Esophagus muscularis mucosa (tissue), 4 donors: ENCODE results near the gene COG4. TPM values are rescaled to one million over a fixed set of nuclear protein-coding genes. Genes with fewer than 3 reads are reported as not detected.
A peak's percentile ranks its signal among the peaks of the same experiment; 100 is the strongest.

Source experiments
- DNase-seq: peaks from one replicate; pipeline ENCODE4 v3.0.0-alpha.2; 2017; ENCODE audit errors: extremely low spot score
- H3K27ac ChIP-seq, 4 donors: fragments of 200-600 bp; sonication (generic); replicated peaks in 1 of 4; 1 replicate in 3 of 4; 2 replicates in 1 of 4; pipeline ENCODE4 v1.5.1; 2016 to 2019; ENCODE audit warnings: mild to moderate bottlenecking in 1 of 4
- H3K27me3 ChIP-seq, 4 donors: fragments of 200-600 bp; sonication (generic); one replicate each; pipeline versions ENCODE4 v1.5.1 to v1.6.0; 2016 to 2019
- H3K36me3 ChIP-seq, 4 donors: fragments of 200-600 bp; sonication (generic); one replicate each; pipeline ENCODE4 v1.5.1; 2016 to 2019
- H3K4me1 ChIP-seq, 4 donors: fragments of 200-600 bp; sonication (generic); one replicate each; pipeline ENCODE4 v1.5.1; 2016 to 2019
- H3K4me3 ChIP-seq, 4 donors: fragments of 200-600 bp; sonication (generic); 1 replicate in 2 of 4; 2 replicates in 2 of 4; pipeline ENCODE4 v1.5.1; 2016 to 2019; ENCODE audit warnings: mild to moderate bottlenecking in 4 of 4, moderate library complexity in 1 of 4
- H3K9me3 ChIP-seq, 4 donors: fragments of 200-600 bp; sonication (generic); 1 replicate in 3 of 4; 2 replicates in 1 of 4; pipeline ENCODE4 v1.5.1; 2016 to 2019
- CTCF ChIP-seq, 3 experiments: fragments of 200-600 bp in 2 of 3; fragments of 450-650 bp in 1 of 3; sonication (generic) in 2 of 3; IDR thresholded peaks; one replicate each; pipeline ENCODE4 v1.5.1; 2017 to 2019; ENCODE audit warnings: antibody characterized with exemption in 3 of 3, mild to moderate bottlenecking in 2 of 3, moderate library complexity in 1 of 3
- EP300 ChIP-seq: sonication (generic); formaldehyde crosslinking; IDR thresholded peaks from one replicate; pipeline ENCODE4 v1.6.1; 2017; ENCODE audit warnings: antibody characterized with exemption
- POLR2A ChIP-seq: fragments of 450-650 bp; IDR thresholded peaks from one replicate; pipeline ENCODE4 v1.6.1; 2017; ENCODE audit warnings: antibody characterized with exemption, moderate library complexity, mild to moderate bottlenecking, low read depth
- POLR2AphosphoS5 ChIP-seq, 2 donors: sonication (generic); formaldehyde crosslinking; IDR thresholded peaks; one replicate each; pipeline ENCODE4 v1.6.1; 2017; ENCODE audit warnings: antibody characterized with exemption in 2 of 2
- WGBS: methylation state at CpG from one replicate; pipeline ENCODE4 v1.1.5; 2018; 5-methylcytosine and 5-hydroxymethylcytosine counted together
- intact Hi-C: fragments of 100-400 bp; cut with DNase I; formaldehyde crosslinking; loops from one replicate; pipeline ENCODE4 v1.15.1; 2023
- total RNA-seq, 4 donors: library from RNA; depleted of rRNA; stranded (reverse); fragments of >200 nt; gene quantifications; one replicate each; pipeline versions ENCODE4 v1.1.0 to v1.2.1, GENCODE V29; 2016

Gene COG4
- total RNA-seq: 10 to 100 TPM; 30.6 to 40.0 (median 35.8) TPM

- TF ChIP-seq EP300 (no peak), POLR2AphosphoS5 (IDR thresholded peaks at IDR 0.05) (peak in 1 of 2 donors; percentile 60)
- Histone ChIP-seq H3K36me3 (peaks cover 12 to 32% (median 25%) of the 10 kb centered on the region in 4 donors), H3K4me3 (peak within 1 kb of the TSS; percentile 76 to 89 (median 86)), H3K27ac (peak within 1 kb of the TSS; percentile 83 to 89 (median 87)), H3K27me3 (no peaks in the 10 kb centered on the region), H3K9me3 (no peaks in the 10 kb centered on the region), H3K4me1 (peaks cover 34 to 59% (median 51%) of the 10 kb centered on the region in 4 donors)
- intact Hi-C loops: no loop called here
- whole genome bisulfite sequencing: under 1% methylated on average over 33 of the region's 36 CpGs
- DNase-seq: peak; percentile 94
These were observed at the start of gene COG4 for GRCh38 chr16:70523076-70523742. Gene COG4, minus strand, starts transcription at chr16:70523554. Its CDS starts 11 bp downstream, at chr16:70523543.

GRCh38 chr16:70572926-70573270 is 49.5 kb upstream of the COG4 start:
- Histone ChIP-seq H3K9me3 (no peaks in the 10 kb centered on the region), H3K27ac (peak overlapping the region; percentile 35 to 67 (median 47)), H3K36me3 (peaks cover 49 to 63% (median 58%) of the 10 kb centered on the region in 4 donors), H3K4me1 (peaks cover 46 to 56% (median 53%) of the 10 kb centered on the region in 4 donors), H3K4me3 (no peak overlapping the region), H3K27me3 (no peaks in the 10 kb centered on the region)
- WGBS: 68% methylated on average over 2 of the region's 2 CpGs
- no peak for DNase-seq
- intact Hi-C loops: no loop called here
- TF ChIP-seq EP300 (no peak), CTCF (IDR thresholded peaks at IDR 0.05) (no peak), POLR2A (no peak), POLR2AphosphoS5 (IDR thresholded peaks at IDR 0.05) (no peak)

GRCh38 chr16:70572050-70572925 is 48.9 kb upstream of the COG4 start:
- Histone ChIP-seq H3K36me3 (peaks cover 55 to 69% (median 64%) of the 10 kb centered on the region in 4 donors), H3K27ac (peak overlapping the region; percentile 35 to 67 (median 47)), H3K4me1 (peaks cover 45 to 50% (median 49%) of the 10 kb centered on the region in 4 donors), H3K9me3 (no peaks in the 10 kb centered on the region), H3K4me3 (no peak overlapping the region), H3K27me3 (no peaks in the 10 kb centered on the region)
- DNase-seq: no peak
- 81% methylated on average over 5 of the region's 5 CpGs for WGBS
- no peak for TF ChIP-seq POLR2A
- intact Hi-C loops: no loop called here

DNA sequence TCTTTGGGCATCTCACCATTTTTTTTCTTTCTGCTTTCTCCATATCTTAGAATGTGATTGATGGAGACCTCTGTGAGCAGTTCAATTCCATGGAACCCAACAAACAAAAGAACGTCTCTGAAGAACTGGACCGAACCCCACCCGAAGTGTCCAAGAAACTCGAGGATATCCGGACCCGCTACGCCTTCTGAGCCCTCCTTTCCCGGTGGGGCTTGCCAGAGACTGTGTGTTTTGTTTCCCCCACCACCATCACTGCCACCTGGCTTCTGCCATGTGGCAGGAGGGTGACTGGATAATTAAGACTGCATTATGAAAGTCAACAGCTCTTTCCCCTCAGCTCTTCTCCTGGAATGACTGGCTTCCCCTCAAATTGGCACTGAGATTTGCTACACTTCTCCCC is 48.3 kb upstream of the COG4 start:
- intact Hi-C loops: no loop called here
- no peak for DNase-seq
- Histone ChIP-seq H3K4me1 (peaks cover 38 to 44% (median 43%) of the 10 kb centered on the region in 4 donors), H3K36me3 (peaks cover 62 to 76% (median 71%) of the 10 kb centered on the region in 4 donors), H3K9me3 (no peaks in the 10 kb centered on the region), H3K27ac (peak overlapping the region in 2 of 4 donors; percentile 42 to 67), H3K27me3 (no peaks in the 10 kb centered on the region), H3K4me3 (no peak overlapping the region)
- 74% methylated on average over 8 of the region's 8 CpGs for WGBS
- TF ChIP-seq EP300 (no peak), POLR2AphosphoS5 (IDR thresholded peaks at IDR 0.05) (no peak), POLR2A (no peak), CTCF (IDR thresholded peaks at IDR 0.05) (no peak)

DNA sequence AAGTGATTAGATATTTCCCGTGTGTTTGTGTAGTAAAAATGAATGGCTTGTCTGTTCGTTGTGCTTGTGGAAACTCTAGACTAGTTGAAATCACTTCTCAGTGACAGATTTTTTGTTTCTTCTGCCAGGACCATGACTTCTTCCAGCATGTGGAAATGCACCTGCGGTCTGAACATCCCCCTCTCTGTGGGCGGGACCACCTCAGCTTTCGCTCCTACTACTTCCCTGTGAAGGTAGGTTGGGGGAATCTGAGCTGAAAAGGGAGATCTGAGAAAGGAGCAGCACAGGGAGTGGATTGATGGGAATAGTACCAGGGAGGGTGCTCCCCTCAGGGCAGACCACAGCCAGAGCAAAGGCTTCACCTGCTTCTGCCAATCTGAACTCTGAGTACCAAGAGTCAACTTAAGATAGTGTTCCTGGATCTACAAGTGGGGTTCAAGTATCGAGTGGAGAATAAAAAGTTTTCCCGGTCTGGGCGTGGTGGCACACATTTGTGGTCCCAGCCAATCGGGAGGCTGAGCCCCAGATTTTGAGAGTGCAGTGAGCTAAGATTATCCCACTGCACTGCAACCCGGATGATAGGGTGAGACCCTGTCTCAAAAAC is 47.7 kb upstream of the COG4 start:
- TF ChIP-seq EP300: no peak
- no peak for TF ChIP-seq CTCF (IDR thresholded peaks at IDR 0.05)
- TF ChIP-seq POLR2A: no peak
- TF ChIP-seq POLR2AphosphoS5 (IDR thresholded peaks at IDR 0.05): no peak
- DNase-seq: no peak
- Histone ChIP-seq H3K27me3 (no peaks in the 10 kb centered on the region), H3K36me3 (peaks cover 67 to 81% (median 76%) of the 10 kb centered on the region in 4 donors), H3K9me3 (no peaks in the 10 kb centered on the region), H3K4me1 (peaks cover 33 to 38% (median 37%) of the 10 kb centered on the region in 4 donors), H3K4me3 (no peak overlapping the region), H3K27ac (no peak overlapping the region)
- intact Hi-C loops: no loop called here
- 86% methylated on average over 10 of the region's 10 CpGs for WGBS
